Measurements from ENCODE around the gene ADNP2.

DNA sequence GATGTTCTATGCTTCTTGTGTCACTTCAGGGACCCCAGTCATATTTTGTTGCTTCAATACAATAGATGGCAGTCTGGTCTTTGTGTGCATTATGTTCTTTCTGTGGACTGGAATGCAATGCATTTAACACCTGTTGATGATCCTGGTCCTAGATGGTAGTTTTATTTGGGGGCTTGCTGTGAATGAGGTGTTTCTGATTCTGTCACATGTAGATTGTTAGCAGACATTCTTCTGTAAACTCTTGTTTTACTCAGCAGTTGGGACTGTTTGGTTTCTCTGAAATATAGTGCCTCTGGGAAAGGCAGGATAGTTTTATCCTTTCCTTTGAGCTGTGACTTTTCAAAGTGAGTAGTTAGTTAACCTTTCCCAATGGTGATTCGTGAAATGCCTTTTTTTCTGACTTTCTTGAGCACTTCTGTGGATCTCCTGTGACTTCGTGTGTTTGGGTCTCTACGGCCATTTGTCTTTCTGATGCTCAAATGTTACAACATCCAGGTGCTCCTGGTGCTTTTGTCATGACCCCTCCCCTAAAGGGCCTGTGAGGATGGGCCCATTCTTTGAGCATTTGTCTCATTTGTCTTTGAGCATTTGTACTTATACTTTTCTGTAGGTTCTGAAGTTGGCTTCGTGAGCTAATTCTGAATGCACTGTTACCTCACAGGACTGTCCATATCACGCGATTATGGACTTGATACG, 20.8 kb downstream of the ADNP2 start:
- TF ChIP-seq, protein P1, sequence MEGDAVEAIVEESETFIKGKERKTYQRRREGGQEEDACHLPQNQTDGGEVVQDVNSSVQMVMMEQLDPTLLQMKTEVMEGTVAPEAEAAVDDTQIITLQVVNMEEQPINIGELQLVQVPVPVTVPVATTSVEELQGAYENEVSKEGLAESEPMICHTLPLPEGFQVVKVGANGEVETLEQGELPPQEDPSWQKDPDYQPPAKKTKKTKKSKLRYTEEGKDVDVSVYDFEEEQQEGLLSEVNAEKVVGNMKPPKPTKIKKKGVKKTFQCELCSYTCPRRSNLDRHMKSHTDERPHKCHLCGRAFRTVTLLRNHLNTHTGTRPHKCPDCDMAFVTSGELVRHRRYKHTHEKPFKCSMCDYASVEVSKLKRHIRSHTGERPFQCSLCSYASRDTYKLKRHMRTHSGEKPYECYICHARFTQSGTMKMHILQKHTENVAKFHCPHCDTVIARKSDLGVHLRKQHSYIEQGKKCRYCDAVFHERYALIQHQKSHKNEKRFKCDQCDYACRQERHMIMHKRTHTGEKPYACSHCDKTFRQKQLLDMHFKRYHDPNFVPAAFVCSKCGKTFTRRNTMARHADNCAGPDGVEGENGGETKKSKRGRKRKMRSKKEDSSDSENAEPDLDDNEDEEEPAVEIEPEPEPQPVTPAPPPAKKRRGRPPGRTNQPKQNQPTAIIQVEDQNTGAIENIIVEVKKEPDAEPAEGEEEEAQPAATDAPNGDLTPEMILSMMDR (IDR thresholded peaks at IDR 0.05) = no peak
- TF ChIP-seq POLR2A (IDR thresholded peaks at IDR 0.05) = no peak
- TF ChIP-seq POLR2AphosphoS5 (IDR thresholded peaks at IDR 0.05) = no peak

Data from transverse colon (tissue), 4 donors.